ENCODE data around the gene GPX4.

GRCh38 chr19:1116726-1117581, 13.2 kb downstream of the GPX4 start:
- TF ChIP-seq CTCF (IDR thresholded peaks at IDR 0.05) (no peak), POLR2A (IDR thresholded peaks at IDR 0.05) (no peak)

Data from body of pancreas (tissue), 4 donors.